Activated B cell treated with CpG ODN at 0.5 μM for 24 hours (primary cell): Measurements from ENCODE around the gene CYTH4. TPM values are rescaled to one million over a fixed set of nuclear protein-coding genes. Genes with fewer than 3 reads are reported as not detected.

ENCODE experiments used
- ATAC-seq: fragments of 200-7000 bp; cut with Tn5 transposase; one replicate; pipeline ENCODE4 v1.10.0; 2021; ENCODE audit warnings: low read depth, mild to moderate bottlenecking, moderate library complexity
- CTCF ChIA-PET: fragments of 350-600 bp; sonication (Branson Sonifier 250); formaldehyde crosslinking; loops from one replicate; lab custom pipeline; 2021; ENCODE audit warnings: antibody characterized with exemption; lab: Charles Lee
- POLR2A ChIA-PET: fragments of 350-600 bp; sonication (Branson Sonifier 250); formaldehyde crosslinking; loops from one replicate; lab custom pipeline; 2021; ENCODE audit warnings: antibody characterized with exemption; lab: Charles Lee
- DNase-seq: peaks from one replicate; pipeline ENCODE4 v3.0.0; 2022
- H3K27ac Mint-ChIP-seq: one replicate; pipeline ENCODE4 v1.8.0; 2020; ENCODE audit warnings: mixed read lengths
- H3K27me3 Mint-ChIP-seq: one replicate; pipeline ENCODE4 v1.8.0; 2021; ENCODE audit warnings: mixed read lengths
- H3K36me3 Mint-ChIP-seq: one replicate; pipeline ENCODE4 v1.8.0; 2021; ENCODE audit warnings: low read depth, mixed read lengths
- H3K4me1 Mint-ChIP-seq: one replicate; pipeline ENCODE4 v1.8.0; 2021; ENCODE audit warnings: mixed read lengths
- H3K4me3 Mint-ChIP-seq: one replicate; pipeline ENCODE4 v1.8.0; 2020; ENCODE audit warnings: mild to moderate bottlenecking, mixed read lengths
- H3K9me3 Mint-ChIP-seq: one replicate; pipeline ENCODE4 v1.8.0; 2020; ENCODE audit warnings: mixed read lengths
- intact Hi-C: fragments of 100-400 bp; cut with micrococcal nuclease; formaldehyde crosslinking; loops from one replicate; pipeline ENCODE4 v1.15.1; 2024
- total RNA-seq: library from RNA; stranded (reverse); gene quantifications from 2 replicates; pipeline ENCODE4 v1.2.3, GENCODE V29; 2022
- TF ChIP-seq, protein P1 (sequence below): fragments of 200-600 bp; IDR thresholded peaks from one replicate; pipeline ENCODE4 v1.8.0; 2022; ENCODE audit warnings: antibody characterized with exemption, mild to moderate bottlenecking

Gene CYTH4
- total RNA-seq, 1 donor from 2014 or later = 40.3 TPM

- TF ChIP-seq, protein P1, sequence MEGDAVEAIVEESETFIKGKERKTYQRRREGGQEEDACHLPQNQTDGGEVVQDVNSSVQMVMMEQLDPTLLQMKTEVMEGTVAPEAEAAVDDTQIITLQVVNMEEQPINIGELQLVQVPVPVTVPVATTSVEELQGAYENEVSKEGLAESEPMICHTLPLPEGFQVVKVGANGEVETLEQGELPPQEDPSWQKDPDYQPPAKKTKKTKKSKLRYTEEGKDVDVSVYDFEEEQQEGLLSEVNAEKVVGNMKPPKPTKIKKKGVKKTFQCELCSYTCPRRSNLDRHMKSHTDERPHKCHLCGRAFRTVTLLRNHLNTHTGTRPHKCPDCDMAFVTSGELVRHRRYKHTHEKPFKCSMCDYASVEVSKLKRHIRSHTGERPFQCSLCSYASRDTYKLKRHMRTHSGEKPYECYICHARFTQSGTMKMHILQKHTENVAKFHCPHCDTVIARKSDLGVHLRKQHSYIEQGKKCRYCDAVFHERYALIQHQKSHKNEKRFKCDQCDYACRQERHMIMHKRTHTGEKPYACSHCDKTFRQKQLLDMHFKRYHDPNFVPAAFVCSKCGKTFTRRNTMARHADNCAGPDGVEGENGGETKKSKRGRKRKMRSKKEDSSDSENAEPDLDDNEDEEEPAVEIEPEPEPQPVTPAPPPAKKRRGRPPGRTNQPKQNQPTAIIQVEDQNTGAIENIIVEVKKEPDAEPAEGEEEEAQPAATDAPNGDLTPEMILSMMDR = no peak
- H3K27me3 Mint-ChIP-seq = no peaks in the 10 kb centered on the region
- peaks cover 78% of the 10 kb centered on the region for H3K4me1 Mint-ChIP-seq
- no peak for DNase-seq
- no peak overlapping the region for H3K4me3 Mint-ChIP-seq
- H3K36me3 Mint-ChIP-seq = peaks cover 54% of the 10 kb centered on the region
- ChIA-PET CTCF (interaction anchor here (0.9 to 2.7 kb wide), 6 partner anchors 8 to 257 kb away, joined by 3 to 9 read pairs (median 4); partner anchors contain the start of gene CYTH4), POLR2A (interaction anchor here (0.6 to 1.5 kb wide), 6 partner anchors 10 to 174 kb away, joined by 3 to 9 read pairs (median 5); no protein-coding TSS in a partner anchor)
- peak overlapping the region; percentile 80 for H3K27ac Mint-ChIP-seq
- intact Hi-C loops = no loop called here
- no peak for ATAC-seq
- no peaks in the 10 kb centered on the region for H3K9me3 Mint-ChIP-seq
Observed at GRCh38 chr22:37310075-37310606, 27.8 kb downstream of the CYTH4 start.

GRCh38 chr22:37310815-37311595 is 28.7 kb downstream of the CYTH4 start:
- no peaks in the 10 kb centered on the region for H3K27me3 Mint-ChIP-seq
- intact Hi-C loops = no loop called here
- TF ChIP-seq, protein P1 = no peak
- H3K4me3 Mint-ChIP-seq = no peak overlapping the region
- peak overlapping the region; percentile 80 for H3K27ac Mint-ChIP-seq
- H3K36me3 Mint-ChIP-seq = peaks cover 49% of the 10 kb centered on the region
- peaks cover 73% of the 10 kb centered on the region for H3K4me1 Mint-ChIP-seq
- ATAC-seq (no peak), DNase-seq (no peak)
- ChIA-PET CTCF (interaction anchor here (0.8 to 2.7 kb wide), 4 partner anchors 44 to 118 kb away, joined by 3 to 9 read pairs (median 6); no protein-coding TSS in a partner anchor), POLR2A (interaction anchor here (1.2 kb wide), 1 partner anchor 174 kb away, joined by 5 read pairs; no protein-coding TSS in a partner anchor)
- no peaks in the 10 kb centered on the region for H3K9me3 Mint-ChIP-seq

GRCh38 chr22:37311761-37312312 is 29.5 kb downstream of the CYTH4 start:
- peaks cover 46% of the 10 kb centered on the region for H3K36me3 Mint-ChIP-seq

GRCh38 chr22:37312549-37313183 is 30.4 kb downstream of the CYTH4 start:
- POLR2A ChIA-PET = interaction anchor here (1.2 kb wide), 1 partner anchor 42 kb away, joined by 3 read pairs; no protein-coding TSS in a partner anchor
- Mint-ChIP-seq H3K4me1 (peaks cover 62% of the 10 kb centered on the region), H3K36me3 (peaks cover 45% of the 10 kb centered on the region), H3K9me3 (no peaks in the 10 kb centered on the region), H3K27ac (peak overlapping the region; percentile 61), H3K27me3 (no peaks in the 10 kb centered on the region), H3K4me3 (no peak overlapping the region)
- TF ChIP-seq, protein P1 = no peak
- no peak for DNase-seq
- CTCF ChIA-PET = interaction anchor here (1.9 kb wide), 1 partner anchor 115 kb away, joined by 7 read pairs; the partner anchor contains the start of gene ELFN2
- intact Hi-C loops = no loop called here
- ATAC-seq = no peak

More at GRCh38 chr22:37311761-37312312, 29.5 kb downstream of the CYTH4 start:
- no peak for DNase-seq
- H3K4me3 Mint-ChIP-seq = no peak overlapping the region
- intact Hi-C loops = no loop called here
- CTCF ChIA-PET = interaction anchor here (0.8 to 2.7 kb wide), 2 partner anchors 45 to 117 kb away, joined by 3 to 9 read pairs; no protein-coding TSS in a partner anchor
- H3K27me3 Mint-ChIP-seq = no peaks in the 10 kb centered on the region
- peaks cover 69% of the 10 kb centered on the region for H3K4me1 Mint-ChIP-seq
- ATAC-seq = no peak
- H3K27ac Mint-ChIP-seq = peak overlapping the region; percentile 12
- POLR2A ChIA-PET = interaction anchor here (1.2 kb wide), 1 partner anchor 41 kb away, joined by 3 read pairs; no protein-coding TSS in a partner anchor
- TF ChIP-seq, protein P1 = no peak
- H3K9me3 Mint-ChIP-seq = no peaks in the 10 kb centered on the region
